Neural cell (in vitro differentiated cells): ENCODE measurements around the gene PDE4A. TPM values are rescaled to one million over a fixed set of nuclear protein-coding genes. Genes with fewer than 3 reads are reported as not detected.

Experiments used
- H2AFZ ChIP-seq: fragments of 200-600, 300-800 bp; sonication (generic), shearing (Covaris generic); 2 replicates; pipeline ENCODE4 v1.6.0; 2014; ENCODE audit warnings: low read depth, mild to moderate bottlenecking, antibody characterized with exemption, low read length, moderate library complexity
- H3F3A ChIP-seq: fragments of 200-600 bp; shearing (Covaris generic); 2 replicates; pipeline ENCODE4 v1.6.1; 2016; ENCODE audit warnings: mild to moderate bottlenecking, moderate library complexity, mixed read lengths, antibody characterized with exemption, low read length; ENCODE audit not compliant: insufficient read depth, poor library complexity, severe bottlenecking
- H3K27ac ChIP-seq: fragments of 200-600, 300-800 bp; sonication (generic), shearing (Covaris generic); 2 replicates; pipeline ENCODE4 v1.5.1; 2014; ENCODE audit warnings: mild to moderate bottlenecking, low read length, moderate library complexity
- H3K27me3 ChIP-seq: fragments of 300-800, 200-600 bp; sonication (generic), shearing (Covaris generic); 2 replicates; pipeline ENCODE4 v1.6.0; 2014; ENCODE audit warnings: mild to moderate bottlenecking, low read depth, low read length, moderate library complexity; ENCODE audit not compliant: insufficient read depth
- H3K36me3 ChIP-seq: fragments of 300-800, 200-600 bp; sonication (generic), shearing (Covaris generic); 2 replicates; pipeline ENCODE4 v1.5.1; 2014; ENCODE audit warnings: mild to moderate bottlenecking, antibody characterized with exemption, low read length, moderate library complexity; ENCODE audit not compliant: insufficient read depth
- H3K4me2 ChIP-seq: fragments of 300-800, 200-600 bp; sonication (generic), shearing (Covaris generic); 2 replicates; pipeline ENCODE4 v1.6.0; 2014; ENCODE audit warnings: mild to moderate bottlenecking, low read length
- H3K4me3 ChIP-seq: fragments of 300-800, 200-600 bp; sonication (generic), shearing (Covaris generic); 2 replicates; pipeline ENCODE4 v1.5.1; 2014; ENCODE audit warnings: mild to moderate bottlenecking, low read length, moderate library complexity
- H3K79me2 ChIP-seq: fragments of 200-600 bp; shearing (Covaris generic); replicated peaks from 2 replicates; pipeline ENCODE4 v1.6.0; 2014; ENCODE audit warnings: mild to moderate bottlenecking, low read length, moderate library complexity; ENCODE audit not compliant: insufficient read depth
- H3K9ac ChIP-seq: fragments of 300-800, 200-600 bp; sonication (generic), shearing (Covaris generic); 2 replicates; pipeline ENCODE4 v1.6.1; 2016; ENCODE audit warnings: mild to moderate bottlenecking, low read length, mixed read lengths
- H3K9me2 ChIP-seq: fragments of 200-600 bp; shearing (Covaris generic); 2 replicates; pipeline ENCODE4 v1.6.1; 2016; ENCODE audit warnings: mild to moderate bottlenecking, low read length, mixed read lengths; ENCODE audit not compliant: insufficient read depth
- H3K9me3 ChIP-seq: fragments of 200-600, 300-800 bp; sonication (generic), shearing (Covaris generic); 2 replicates; pipeline ENCODE4 v1.6.1; 2016; ENCODE audit warnings: mild to moderate bottlenecking, mixed run types, low read length, moderate library complexity, mixed read lengths
- H4K20me1 ChIP-seq: fragments of 200-600 bp; shearing (Covaris generic); 2 replicates; pipeline ENCODE4 v1.6.1; 2016; ENCODE audit warnings: mild to moderate bottlenecking, mixed run types; ENCODE audit not compliant: insufficient read depth
- EP300 ChIP-seq: fragments of 450-650 bp; conservative IDR thresholded peaks from 2 replicates; pipeline ENCODE4 v1.6.1; 2014; ENCODE audit warnings: antibody characterized with exemption, mild to moderate bottlenecking, moderate library complexity; ENCODE audit not compliant: poor library complexity, severe bottlenecking
- EZH2 ChIP-seq: fragments of 200-600, 300-800 bp; shearing (Covaris generic), sonication (generic); IDR thresholded peaks from 2 replicates; pipeline ENCODE4 v1.6.1; 2014; ENCODE audit warnings: antibody characterized with exemption, low read length, borderline replicate concordance, mild to moderate bottlenecking; ENCODE audit not compliant: insufficient read depth, poor library complexity, severe bottlenecking
- MXI1 ChIP-seq: fragments of 450-650 bp; conservative IDR thresholded peaks from 2 replicates; pipeline ENCODE4 v1.6.1; 2014; ENCODE audit warnings: antibody characterized with exemption, mild to moderate bottlenecking; ENCODE audit not compliant: poor library complexity, severe bottlenecking
- POLR2AphosphoS5 ChIP-seq: IDR thresholded peaks from 2 replicates; pipeline ENCODE4 v1.6.1; 2012
- RAD21 ChIP-seq: fragments of 450-650 bp; conservative IDR thresholded peaks from 2 replicates; pipeline ENCODE4 v1.6.1; 2014; ENCODE audit warnings: antibody characterized with exemption, mild to moderate bottlenecking, moderate library complexity
- SMC3 ChIP-seq: fragments of 450-650 bp; conservative IDR thresholded peaks from 2 replicates; pipeline ENCODE4 v1.6.1; 2014; ENCODE audit warnings: antibody characterized with exemption, mild to moderate bottlenecking, moderate library complexity; ENCODE audit not compliant: poor library complexity
- TAF1 ChIP-seq: IDR thresholded peaks from 2 replicates; pipeline ENCODE4 v1.6.1; 2012; ENCODE audit warnings: low read depth
- polyA plus RNA-seq: library from polyadenylated mRNA; depleted of rRNA; stranded (reverse); fragments of >200 nt; gene quantifications from 2 replicates; pipeline ENCODE4 v1.2.3, GENCODE V29; 2014
- TF ChIP-seq, protein P1 (sequence below): IDR thresholded peaks from 2 replicates; pipeline ENCODE4 v1.6.1; 2012; ENCODE audit warnings: borderline replicate concordance
- TF ChIP-seq, protein P2 (sequence below): fragments of 450-650 bp; IDR thresholded peaks from 2 replicates; pipeline ENCODE4 v1.5.1; 2014; ENCODE audit warnings: antibody characterized with exemption, mild to moderate bottlenecking, moderate library complexity; ENCODE audit not compliant: poor library complexity, severe bottlenecking

Gene PDE4A
- polyA plus RNA-seq, 1 donor from 2014 or later, result 3.4 TPM

GRCh38 chr19:10431943-10432735 lies 11.8 kb downstream of the PDE4A start:
- TF ChIP-seq TAF1, result no peak
- no peak for TF ChIP-seq SMC3
- TF ChIP-seq, protein P1, sequence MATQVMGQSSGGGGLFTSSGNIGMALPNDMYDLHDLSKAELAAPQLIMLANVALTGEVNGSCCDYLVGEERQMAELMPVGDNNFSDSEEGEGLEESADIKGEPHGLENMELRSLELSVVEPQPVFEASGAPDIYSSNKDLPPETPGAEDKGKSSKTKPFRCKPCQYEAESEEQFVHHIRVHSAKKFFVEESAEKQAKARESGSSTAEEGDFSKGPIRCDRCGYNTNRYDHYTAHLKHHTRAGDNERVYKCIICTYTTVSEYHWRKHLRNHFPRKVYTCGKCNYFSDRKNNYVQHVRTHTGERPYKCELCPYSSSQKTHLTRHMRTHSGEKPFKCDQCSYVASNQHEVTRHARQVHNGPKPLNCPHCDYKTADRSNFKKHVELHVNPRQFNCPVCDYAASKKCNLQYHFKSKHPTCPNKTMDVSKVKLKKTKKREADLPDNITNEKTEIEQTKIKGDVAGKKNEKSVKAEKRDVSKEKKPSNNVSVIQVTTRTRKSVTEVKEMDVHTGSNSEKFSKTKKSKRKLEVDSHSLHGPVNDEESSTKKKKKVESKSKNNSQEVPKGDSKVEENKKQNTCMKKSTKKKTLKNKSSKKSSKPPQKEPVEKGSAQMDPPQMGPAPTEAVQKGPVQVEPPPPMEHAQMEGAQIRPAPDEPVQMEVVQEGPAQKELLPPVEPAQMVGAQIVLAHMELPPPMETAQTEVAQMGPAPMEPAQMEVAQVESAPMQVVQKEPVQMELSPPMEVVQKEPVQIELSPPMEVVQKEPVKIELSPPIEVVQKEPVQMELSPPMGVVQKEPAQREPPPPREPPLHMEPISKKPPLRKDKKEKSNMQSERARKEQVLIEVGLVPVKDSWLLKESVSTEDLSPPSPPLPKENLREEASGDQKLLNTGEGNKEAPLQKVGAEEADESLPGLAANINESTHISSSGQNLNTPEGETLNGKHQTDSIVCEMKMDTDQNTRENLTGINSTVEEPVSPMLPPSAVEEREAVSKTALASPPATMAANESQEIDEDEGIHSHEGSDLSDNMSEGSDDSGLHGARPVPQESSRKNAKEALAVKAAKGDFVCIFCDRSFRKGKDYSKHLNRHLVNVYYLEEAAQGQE, result no peak
- no peak for TF ChIP-seq POLR2AphosphoS5
- no peak for TF ChIP-seq EP300
- no peak for TF ChIP-seq EZH2
- TF ChIP-seq RAD21, result no peak
- TF ChIP-seq, protein P2, sequence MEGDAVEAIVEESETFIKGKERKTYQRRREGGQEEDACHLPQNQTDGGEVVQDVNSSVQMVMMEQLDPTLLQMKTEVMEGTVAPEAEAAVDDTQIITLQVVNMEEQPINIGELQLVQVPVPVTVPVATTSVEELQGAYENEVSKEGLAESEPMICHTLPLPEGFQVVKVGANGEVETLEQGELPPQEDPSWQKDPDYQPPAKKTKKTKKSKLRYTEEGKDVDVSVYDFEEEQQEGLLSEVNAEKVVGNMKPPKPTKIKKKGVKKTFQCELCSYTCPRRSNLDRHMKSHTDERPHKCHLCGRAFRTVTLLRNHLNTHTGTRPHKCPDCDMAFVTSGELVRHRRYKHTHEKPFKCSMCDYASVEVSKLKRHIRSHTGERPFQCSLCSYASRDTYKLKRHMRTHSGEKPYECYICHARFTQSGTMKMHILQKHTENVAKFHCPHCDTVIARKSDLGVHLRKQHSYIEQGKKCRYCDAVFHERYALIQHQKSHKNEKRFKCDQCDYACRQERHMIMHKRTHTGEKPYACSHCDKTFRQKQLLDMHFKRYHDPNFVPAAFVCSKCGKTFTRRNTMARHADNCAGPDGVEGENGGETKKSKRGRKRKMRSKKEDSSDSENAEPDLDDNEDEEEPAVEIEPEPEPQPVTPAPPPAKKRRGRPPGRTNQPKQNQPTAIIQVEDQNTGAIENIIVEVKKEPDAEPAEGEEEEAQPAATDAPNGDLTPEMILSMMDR, result no peak
- no peak for TF ChIP-seq MXI1
- Histone ChIP-seq H3K9me3 (no peaks in the 10 kb centered on the region), H3K79me2 (no peaks in the 10 kb centered on the region), H3K36me3 (no peaks in the 10 kb centered on the region), H3K27me3 (peaks cover 58% of the 10 kb centered on the region), H3K4me3 (no peak overlapping the region), H3K27ac (no peak overlapping the region), H2AFZ (no peak overlapping the region), H4K20me1 (no peaks in the 10 kb centered on the region), H3K9me2 (no peaks in the 10 kb centered on the region), H3F3A (no peaks in the 10 kb centered on the region), H3K9ac (no peak overlapping the region), H3K4me2 (no peak overlapping the region)

DNA sequence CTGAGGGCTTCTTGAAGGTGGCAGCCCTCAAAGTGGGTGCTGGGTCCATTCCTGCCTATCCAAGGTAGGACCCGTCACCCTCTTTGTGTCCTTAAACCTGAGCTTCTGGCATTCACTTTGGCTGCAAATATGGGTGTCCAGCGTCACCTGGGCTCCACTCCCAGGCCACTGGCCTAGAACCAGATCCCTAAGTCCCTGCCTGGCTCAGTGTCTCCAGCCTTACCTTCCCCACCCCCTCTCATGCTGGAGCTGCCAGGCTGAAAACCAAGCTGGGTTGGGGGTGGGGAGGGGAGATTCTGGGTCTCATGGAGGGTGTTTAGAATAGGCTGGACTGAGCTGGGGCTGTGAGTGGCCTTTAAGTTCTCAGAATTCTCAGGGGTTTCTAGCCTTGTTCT lies 12.4 kb downstream of the PDE4A start:
- no peak overlapping the region for H3K9ac ChIP-seq
- no peaks in the 10 kb centered on the region for H3K9me2 ChIP-seq
- H3K9me3 ChIP-seq, result no peaks in the 10 kb centered on the region
- no peaks in the 10 kb centered on the region for H3K79me2 ChIP-seq
- H3K4me2 ChIP-seq, result no peak overlapping the region
- H3K36me3 ChIP-seq, result no peaks in the 10 kb centered on the region
- H4K20me1 ChIP-seq, result no peaks in the 10 kb centered on the region
- H3K27ac ChIP-seq, result no peak overlapping the region
- H2AFZ ChIP-seq, result no peak overlapping the region
- TF ChIP-seq, protein P2, result no peak
- TF ChIP-seq TAF1 (no peak), EZH2 (no peak), EP300 (no peak), RAD21 (no peak), POLR2AphosphoS5 (no peak), SMC3 (no peak), MXI1 (no peak)
- TF ChIP-seq, protein P1, result no peak
- H3K27me3 ChIP-seq, result peaks cover 52% of the 10 kb centered on the region
- H3F3A ChIP-seq, result no peaks in the 10 kb centered on the region
- H3K4me3 ChIP-seq, result no peak overlapping the region
